Pulmonary artery endothelial cell (primary cell): ENCODE results near the gene RNF187. TPM values are rescaled to one million over a fixed set of nuclear protein-coding genes. Genes with fewer than 3 reads are reported as not detected.

Experiments used
- DNase-seq: peaks from one replicate; pipeline ENCODE4 v3.0.0-alpha.2; 2011; ENCODE audit warnings: low read depth, low spot score
- total RNA-seq: library from RNA; depleted of rRNA; stranded (reverse); fragments of >200 nt; gene quantifications from 2 replicates; pipeline ENCODE4 v1.2.3, GENCODE V29; 2014

Gene RNF187
- 39.4 and 42.7 TPM in 2 replicates for total RNA-seq

- DNase-seq: peak; percentile 37
Measured at GRCh38 chr1:228487336-228488124, at the start of gene RNF187. TSS of gene RNF187 (plus strand) at chr1:228487382.

- no peak for DNase-seq
Measured at GRCh38 chr1:228437424-228437962, 49.7 kb upstream of the RNF187 start.

- no peak for DNase-seq
Measured at GRCh38 chr1:228438266-228438665, 48.9 kb upstream of the RNF187 start.

- no peak for DNase-seq
Measured at GRCh38 chr1:228440761-228441500, 46.3 kb upstream of the RNF187 start.

GRCh38 chr1:228443395-228443794, 43.8 kb upstream of the RNF187 start:
- no peak for DNase-seq

- DNase-seq: no peak
Measured at GRCh38 chr1:228445490-228445842, 41.7 kb upstream of the RNF187 start.

- no peak for DNase-seq
Measured at GRCh38 chr1:228445843-228446650, 41.1 kb upstream of the RNF187 start.

GRCh38 chr1:228446852-228447251, 40.3 kb upstream of the RNF187 start:
- DNase-seq: no peak

- no peak for DNase-seq
Measured at GRCh38 chr1:228448372-228448771, 38.8 kb upstream of the RNF187 start.

- no peak for DNase-seq
Measured at GRCh38 chr1:228450200-228450599, 37.0 kb upstream of the RNF187 start.

- DNase-seq: no peak
Measured at GRCh38 chr1:228452194-228453021, 34.8 kb upstream of the RNF187 start.

- no peak for DNase-seq
Measured at GRCh38 chr1:228453022-228453560, 34.1 kb upstream of the RNF187 start.

GRCh38 chr1:228453614-228454013, 33.6 kb upstream of the RNF187 start:
- DNase-seq: no peak

- no peak for DNase-seq
Measured at GRCh38 chr1:228454238-228454637, 32.9 kb upstream of the RNF187 start.

- no peak for DNase-seq
Measured at GRCh38 chr1:228455715-228456114, 31.5 kb upstream of the RNF187 start.

GRCh38 chr1:228456252-228457016, 30.7 kb upstream of the RNF187 start:
- no peak for DNase-seq

- no peak for DNase-seq
Measured at GRCh38 chr1:228457017-228457395, 30.2 kb upstream of the RNF187 start.

- peak; percentile 92 for DNase-seq
Measured at GRCh38 chr1:228457396-228458176, 29.6 kb upstream of the RNF187 start.
